NCI-H1092 treated with DMSO at 0.1 percent for 48 hours (cell line): Measurements from ENCODE around the gene OR10Z1.

Experiments
- DNase-seq: peaks from one replicate; lab custom pipeline; 2025; lab: John Stamatoyannopoulos, UW

The OR10Z1 gene, protein sequence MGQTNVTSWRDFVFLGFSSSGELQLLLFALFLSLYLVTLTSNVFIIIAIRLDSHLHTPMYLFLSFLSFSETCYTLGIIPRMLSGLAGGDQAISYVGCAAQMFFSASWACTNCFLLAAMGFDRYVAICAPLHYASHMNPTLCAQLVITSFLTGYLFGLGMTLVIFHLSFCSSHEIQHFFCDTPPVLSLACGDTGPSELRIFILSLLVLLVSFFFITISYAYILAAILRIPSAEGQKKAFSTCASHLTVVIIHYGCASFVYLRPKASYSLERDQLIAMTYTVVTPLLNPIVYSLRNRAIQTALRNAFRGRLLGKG

DNA sequence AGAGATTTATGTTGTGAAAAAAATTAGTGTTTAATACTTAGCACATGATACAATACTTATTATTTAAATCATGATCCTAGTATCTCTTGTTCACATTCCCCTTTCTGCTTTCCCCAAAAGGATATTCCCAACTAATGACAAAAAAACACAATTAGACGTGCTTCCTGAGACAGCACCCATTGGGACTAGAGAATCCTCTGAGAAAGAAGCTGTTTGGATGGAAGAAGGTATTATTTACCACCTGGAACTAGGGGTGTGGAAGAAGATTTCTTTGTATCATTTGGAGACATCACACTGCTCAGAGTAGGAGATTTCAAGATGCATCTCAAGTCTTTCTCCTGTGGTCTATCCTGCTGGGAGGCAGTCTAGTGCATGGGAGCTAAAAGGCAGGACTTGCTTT, at the start of gene OR10Z1:
OR10Z1 (plus strand) TSS at position 301 of the 400 bp plus-strand sequence. CDS start 1,171 bp downstream, outside the sequence.
- no peak for DNase-seq

DNA sequence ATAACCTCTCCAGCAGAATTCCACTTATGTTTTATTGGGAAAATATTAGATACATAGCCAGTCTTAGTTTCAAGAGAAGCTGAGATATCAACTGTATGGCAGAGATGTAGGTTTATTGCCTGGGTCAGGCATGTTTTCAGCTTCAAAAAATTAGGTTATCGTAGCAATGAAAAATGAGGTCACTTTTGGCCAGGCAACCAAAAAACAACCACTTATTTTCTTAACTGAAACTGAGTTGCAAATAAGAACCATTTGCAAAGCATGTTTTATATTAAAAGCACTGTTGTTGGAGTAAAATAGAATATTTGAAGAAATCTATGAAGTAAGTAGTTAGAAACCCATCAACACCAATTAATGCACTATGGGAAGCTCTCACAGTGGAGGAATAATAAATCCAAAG, 45.4 kb upstream of the OR10Z1 start:
- DNase-seq = no peak

DNA sequence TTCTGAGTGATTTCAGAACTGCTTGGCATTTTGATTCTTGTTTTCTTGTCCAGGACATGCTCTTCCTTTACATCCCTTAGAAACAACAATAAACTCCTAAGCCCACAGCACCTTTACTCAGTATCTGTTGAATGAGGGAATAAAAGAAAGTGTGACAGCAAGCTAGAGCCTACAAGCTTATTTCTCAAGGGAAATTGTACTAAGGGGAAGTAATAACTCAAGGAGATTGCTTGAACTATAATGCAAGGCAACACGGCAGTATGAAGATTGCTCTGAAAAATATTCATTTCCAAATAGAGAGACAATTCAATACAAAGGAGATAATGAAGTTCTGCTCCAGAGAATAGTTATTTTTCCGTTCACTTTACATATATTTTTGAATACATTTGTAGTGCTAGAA, 41.2 kb upstream of the OR10Z1 start:
- DNase-seq = no peak

DNA sequence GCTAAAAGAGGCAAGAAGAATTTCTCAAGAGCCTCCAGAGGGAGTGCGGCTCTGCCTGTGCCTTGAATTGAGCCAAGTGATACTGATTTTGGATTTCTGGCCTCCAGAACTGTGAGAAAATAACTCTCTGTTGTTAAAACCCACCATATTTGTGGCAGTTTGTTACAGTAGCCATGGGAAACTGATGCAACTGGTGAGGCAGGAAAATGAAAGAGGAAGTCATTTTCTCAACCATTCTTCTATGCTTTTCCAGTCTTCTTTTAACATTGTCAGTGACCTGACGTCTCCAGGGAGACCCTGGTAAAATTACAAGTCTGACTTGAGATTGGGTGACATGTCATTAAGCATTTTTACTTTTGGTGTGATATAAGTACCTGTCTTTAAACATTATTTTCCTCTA, 40.5 kb upstream of the OR10Z1 start:
- no peak for DNase-seq

DNA sequence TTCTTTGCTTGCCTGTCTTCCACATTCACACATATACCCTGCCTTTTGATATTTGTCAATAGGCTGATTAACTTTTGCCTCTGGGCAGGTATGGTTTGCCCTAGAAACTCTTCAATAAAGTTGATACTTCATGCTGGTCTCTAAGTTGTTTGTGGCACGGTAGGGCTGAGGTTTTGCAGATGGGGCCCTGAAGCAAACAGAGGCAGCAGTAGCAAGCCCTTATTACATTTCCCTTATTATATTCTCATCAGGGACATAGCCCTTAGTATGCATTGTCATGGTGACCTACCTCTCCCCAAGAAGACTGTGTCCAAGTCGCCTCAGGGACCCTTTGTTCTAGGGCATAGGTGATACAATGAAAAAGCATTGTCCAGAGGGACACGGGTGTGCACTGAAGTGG, 34.6 kb upstream of the OR10Z1 start, which contains the start of gene OR6P1:
OR6P1 (minus strand) TSS at position 101 of the 400 bp plus-strand sequence. CDS start 6,976 bp downstream, outside the sequence.
- no peak for DNase-seq

DNA sequence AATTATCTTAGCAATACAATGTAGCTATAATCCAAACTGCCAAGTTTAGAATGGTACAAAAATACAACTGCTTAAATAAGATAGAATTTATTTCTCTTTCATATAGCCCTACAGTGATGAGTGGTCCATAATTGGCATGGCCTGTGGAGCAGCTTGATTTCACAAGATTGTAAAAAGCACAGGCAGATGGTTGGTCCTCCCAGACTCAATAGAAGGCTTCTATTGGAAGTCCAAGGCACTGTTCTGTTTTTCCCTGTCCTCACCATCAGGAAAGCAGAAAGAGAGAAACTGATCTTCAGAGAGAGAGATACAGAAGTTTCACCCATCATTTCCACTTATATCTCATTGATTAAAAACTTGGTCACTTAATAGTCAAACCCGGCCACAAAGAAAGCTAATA, 32.8 kb upstream of the OR10Z1 start:
- DNase-seq = no peak

DNA sequence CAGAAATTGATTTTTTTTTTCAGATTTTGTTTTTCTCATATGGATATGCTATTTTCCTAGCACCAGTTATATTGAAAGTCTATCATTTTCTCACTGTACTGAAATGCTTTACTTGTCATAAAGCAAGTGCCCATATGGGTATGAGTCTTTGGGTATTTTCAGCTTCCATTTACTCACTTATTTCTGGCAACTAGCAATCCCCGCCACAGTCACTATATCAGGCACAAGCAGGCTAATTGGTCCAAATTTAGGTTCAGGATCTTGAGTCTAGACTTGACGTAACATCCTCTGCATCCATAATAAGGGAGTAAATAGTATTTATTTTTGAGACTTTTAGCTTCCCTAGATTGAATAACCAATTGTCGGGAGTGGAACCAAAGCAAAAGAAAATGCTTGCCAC, 27.5 kb upstream of the OR10Z1 start:
- DNase-seq = no peak

DNA sequence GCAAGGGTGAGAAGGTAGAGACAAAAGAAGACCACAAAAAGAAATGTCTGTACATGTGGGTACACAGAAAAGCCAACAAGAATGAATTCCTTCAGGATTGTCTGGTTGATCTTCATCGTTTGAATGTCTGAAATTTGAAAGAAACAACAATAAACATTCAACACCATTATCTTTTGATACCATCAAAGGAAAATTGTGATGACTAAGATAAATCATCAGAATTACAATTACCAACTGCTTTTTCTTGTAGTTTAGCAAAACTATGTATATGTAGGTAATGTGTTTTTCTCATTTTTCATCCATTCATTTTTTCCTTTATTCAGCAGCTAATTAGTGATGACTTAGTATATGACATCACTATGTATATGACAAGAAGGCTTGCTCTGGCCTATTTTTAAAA, 25.3 kb upstream of the OR10Z1 start, which contains the start of gene OR10X1:
OR10X1 (minus strand) TSS at position 167 of the 400 bp plus-strand sequence; CDS start at position 167, 0 bp downstream.
- no peak for DNase-seq

DNA sequence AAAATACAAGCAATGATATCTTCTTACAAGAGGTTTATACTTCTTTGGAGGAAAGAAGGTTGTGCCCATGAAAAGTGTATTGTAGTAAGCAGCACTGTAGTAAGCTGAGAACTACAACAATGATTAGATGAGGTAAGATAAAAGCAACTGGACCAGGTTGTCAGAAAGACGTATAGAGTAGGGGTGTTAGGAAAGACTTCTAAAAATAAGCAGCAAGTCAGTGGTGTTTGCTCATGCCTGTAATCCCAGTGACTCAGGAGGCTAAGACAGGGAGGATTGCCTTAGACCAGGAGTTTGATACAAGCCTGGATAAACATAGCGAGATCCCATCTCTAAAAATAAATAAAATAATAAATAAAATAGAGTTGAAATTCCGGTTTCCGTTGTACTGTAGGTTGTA, 21.1 kb upstream of the OR10Z1 start:
- DNase-seq = no peak

DNA sequence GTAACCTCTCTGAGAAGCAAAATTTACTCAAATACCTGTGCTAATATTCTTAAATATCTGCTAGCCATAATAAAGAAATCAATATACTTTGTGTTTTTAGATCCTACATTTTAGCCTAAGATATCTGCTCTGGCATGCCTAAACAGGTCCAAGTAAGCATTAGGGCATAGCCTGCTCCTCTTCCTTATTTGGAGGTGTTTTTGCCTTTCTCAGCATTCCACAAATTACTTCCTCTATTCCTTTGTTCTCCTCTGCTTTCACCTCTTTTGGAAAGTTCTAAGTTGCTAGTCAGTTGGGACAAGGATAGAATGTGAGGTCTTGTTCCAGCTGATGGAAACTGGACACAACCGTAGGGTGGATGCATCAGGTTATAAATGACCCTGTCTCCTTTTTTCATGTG, 18.1 kb upstream of the OR10Z1 start:
- no peak for DNase-seq

DNA sequence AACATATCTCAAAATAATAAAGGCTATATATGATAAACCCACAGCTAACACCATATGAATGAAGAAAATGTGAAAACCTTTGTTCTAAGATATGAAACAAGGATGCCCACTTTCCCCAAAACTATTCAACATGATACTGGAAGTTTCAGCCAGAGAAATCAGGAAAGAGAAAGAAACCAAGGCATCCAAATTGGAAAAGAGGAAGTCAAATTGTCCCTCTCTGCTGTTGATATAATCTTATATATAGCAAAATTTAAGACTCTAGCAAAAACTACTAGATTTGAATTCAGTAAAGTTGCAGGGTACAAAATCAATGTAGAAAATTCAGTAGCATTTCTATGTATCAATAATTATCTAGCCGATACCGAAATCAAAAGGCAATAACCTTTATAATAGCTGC, 4.3 kb upstream of the OR10Z1 start:
- no peak for DNase-seq

DNA sequence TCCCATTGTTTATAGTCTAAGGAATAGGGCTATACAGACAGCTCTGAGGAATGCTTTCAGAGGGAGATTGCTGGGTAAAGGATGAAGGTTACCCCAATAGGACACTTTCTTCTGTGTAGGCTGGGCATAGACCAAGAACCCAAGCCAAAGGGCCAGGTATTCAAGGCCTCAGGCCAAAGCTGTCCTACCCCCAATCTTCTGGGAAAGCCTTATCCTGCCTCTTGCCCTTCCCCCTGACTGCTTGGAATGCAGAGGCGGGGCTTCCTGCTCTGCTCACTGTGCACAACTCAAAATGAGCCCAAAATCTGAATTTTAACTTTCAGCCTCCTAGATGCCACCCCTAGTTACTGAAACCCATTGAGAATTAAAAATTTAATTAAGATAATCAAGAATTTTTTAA, 2.2 kb downstream of the OR10Z1 start:
- DNase-seq = no peak

DNA sequence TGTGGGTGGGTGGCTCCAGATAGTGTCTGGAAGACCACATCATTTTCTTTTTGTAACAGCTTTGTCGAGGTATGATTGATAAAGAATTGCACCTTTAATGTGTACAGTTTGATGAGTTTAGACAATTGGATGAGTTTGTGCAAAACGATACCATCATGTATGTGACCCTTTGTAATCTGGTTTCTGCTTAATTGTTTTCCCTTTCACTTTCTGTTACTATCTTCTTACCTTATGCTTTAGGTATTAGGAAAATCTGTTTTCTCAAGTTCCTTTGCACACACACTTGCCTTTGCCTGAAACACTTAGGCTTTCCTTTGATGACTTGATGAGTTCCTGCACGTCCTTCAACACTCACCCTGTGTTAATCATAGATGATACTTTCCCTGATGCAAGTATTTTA, 6.8 kb downstream of the OR10Z1 start:
- no peak for DNase-seq

DNA sequence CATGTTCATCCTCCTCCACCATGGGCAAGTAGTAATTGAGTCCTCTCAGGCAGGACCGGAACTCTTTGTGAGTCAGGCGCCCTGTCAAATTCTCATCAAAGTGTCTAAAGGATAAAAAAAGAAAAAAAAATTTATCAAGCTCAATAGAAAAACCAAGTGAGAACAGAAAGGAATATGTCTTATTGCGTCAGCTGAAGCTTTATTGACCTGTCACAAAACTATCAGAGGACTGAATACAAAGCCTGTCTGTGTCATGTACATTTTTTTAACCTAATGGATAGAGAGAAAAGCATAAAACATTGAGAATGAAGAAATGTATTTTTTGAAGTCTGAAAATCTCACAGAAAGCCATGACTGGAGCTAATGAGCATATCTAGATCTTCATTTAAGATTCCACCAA, 8.7 kb downstream of the OR10Z1 start:
- DNase-seq = no peak

DNA sequence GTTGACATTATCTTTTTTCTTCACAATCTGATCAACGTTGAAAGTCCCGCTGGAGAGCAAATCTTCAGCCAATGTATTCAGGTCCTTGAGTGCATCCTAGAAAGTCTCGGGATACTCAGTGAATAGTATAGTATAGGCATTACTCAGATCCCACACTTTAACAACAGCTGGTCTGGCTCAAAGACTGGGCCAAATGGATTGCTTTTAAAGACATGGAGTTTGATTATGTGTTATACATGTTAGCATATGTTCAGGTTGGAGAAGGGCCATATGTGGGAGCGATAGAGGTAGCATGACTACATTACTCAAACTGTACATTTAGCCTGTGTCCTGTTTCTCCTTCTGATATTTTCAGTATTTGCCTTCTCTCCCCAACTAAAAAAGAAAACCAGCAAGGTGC, 33.1 kb downstream of the OR10Z1 start:
- DNase-seq = no peak

DNA sequence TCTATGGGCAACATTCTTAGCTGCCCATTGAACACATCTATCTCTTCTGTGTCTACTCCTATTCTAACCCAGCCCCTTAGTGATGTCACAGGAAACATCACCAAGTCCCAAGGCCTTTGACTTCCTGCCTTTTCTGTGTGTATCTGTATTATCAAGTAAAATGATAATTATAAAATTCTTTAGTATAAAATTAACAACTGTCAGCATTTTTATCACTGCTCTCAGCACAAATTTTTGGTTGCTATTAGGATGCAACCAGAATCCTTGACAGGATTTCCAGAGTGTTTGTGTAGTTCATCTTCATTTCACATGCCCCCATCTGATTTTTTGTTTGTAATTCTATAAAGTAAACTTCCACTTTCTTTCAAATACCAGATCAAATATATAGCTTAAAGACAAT, 33.8 kb downstream of the OR10Z1 start:
- DNase-seq = no peak

DNA sequence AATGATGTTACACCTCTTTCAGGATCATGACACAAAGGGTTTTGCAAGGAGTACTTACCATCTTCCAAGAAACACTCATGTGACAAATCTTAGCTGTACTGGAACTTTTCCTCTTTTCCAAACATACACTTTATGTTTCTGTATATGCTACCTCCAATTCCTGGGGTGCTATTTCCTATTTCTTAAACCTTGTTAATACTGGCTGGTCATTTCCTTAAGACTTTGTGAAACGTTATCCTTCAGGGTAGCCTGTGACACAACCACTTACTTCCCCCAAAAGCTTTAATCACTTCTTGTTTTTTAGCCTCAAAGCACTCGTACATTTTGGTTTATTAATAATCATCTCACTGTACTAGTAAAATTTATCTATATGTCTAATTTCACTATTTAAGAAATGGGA, 39.4 kb downstream of the OR10Z1 start:
- no peak for DNase-seq

DNA sequence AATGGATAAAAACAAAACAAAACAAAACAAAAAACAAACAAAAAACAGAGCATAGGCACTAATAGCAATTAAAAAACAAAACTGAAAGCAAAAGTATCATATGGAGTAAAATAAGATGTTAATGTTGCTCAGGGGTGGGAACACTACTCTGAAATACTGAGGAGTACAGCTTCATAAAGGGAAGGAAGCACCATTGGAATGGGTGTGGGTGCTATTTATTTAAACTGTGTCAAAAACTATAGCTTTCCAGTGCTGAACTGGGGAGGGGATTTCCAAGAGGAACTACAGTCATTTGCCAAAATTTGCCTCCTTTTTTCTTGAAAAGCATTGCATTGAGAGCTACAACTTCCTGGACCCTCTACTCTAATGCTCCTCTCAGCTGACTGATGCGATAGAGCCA, 41.4 kb downstream of the OR10Z1 start:
- no peak for DNase-seq

DNA sequence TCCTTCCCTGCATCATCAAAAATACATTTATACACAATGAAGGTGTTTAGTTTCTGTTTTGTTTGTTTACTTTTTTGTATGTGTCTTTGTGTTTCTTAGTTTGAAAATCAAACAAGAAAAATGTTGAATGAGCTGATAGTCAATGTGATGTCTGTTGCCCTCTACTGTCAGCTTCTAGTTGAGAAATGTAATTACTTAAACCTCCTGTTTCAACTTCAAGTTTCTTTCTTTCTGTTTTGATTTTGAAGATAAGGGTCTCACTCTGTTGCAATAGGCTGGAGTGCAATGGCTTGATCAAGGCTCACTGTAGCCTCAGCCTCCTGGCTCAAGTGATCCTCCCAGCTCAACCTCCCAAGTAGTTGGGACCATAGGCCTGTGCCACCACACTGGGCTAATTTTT, 44.0 kb downstream of the OR10Z1 start:
- no peak for DNase-seq

DNA sequence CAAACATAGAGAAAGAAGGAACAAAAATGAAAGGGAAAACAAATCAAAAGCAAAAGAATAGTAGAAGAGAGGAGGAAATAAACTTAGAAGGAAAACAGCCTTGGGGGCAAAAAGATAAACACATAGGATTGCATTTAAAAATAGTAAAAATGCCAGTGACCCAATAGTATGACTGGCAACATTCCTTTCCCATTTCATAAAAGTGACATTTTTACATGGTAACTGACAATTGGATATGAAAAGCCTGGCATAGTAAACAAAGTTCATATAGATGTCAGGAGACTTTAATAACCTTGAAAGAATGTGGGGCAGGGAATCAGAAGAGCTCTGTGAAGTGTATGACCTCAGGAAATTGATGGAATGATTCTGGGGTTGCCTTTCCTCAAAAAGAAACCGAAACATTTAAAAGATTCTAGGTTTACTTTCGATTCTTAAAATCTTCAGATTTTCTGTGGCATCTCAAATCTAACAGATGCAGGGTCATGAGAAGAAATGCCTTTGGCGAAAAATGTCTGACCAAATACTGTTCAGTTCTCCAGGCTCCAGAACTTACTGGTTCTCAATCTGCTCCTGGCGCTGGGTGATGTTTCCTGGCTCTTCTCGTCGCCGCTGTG, 47.8 kb downstream of the OR10Z1 start:
- no peak for DNase-seq

DNA sequence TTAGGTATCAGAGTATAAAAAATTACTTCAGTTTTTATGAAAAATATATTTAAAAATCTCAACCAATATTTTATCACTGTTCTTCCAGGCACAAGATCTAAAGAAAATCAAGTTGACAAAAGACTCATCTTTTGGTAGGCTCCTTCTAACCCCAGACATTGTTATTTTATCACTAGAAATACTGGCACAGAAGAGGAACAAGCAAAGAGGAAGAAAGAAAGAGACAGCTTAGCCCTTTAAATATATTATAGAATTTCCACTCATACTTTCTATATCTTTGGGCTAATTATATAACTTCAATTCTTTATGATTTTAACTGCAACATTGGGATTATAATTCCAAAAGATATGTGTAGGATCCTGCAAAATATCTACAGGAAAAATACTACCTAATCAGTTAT, 49.0 kb downstream of the OR10Z1 start:
- no peak for DNase-seq

DNA sequence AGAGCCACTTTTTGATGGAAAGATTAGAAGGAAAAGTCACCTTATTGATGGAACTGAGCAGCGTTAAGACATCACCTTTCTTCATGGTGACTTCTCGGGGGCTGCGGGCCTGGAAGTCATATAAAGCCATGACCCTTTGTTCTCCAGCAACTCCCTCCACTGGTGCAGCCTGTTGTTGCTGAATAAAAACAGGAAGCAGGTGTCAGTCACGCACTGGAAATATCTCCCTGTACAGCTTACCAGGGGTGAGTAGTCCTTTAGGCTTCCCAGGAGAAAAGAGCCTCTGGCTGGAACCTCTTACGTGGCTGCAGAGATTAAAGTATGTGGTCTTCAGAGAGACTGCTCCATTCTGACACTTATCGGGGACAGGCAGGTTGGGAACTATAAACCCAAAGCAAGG, 49.5 kb downstream of the OR10Z1 start:
- DNase-seq = no peak
